SK-N-SH (cell line): ENCODE data around the gene CDH13. TPM values are rescaled to one million over a fixed set of nuclear protein-coding genes. Genes with fewer than 3 reads are reported as not detected.

Source experiments
- CTCF ChIA-PET: fragments of 300-600, 350-600 bp; formaldehyde crosslinking; extraction: SDS; loops from one replicate; lab custom pipeline; 2021; lab: Yijun Ruan, JAX
- POLR2A ChIA-PET: fragments of 350-600 bp; sonication (Branson Sonifier 250); formaldehyde crosslinking; extraction: SDS; loops from one replicate; lab custom pipeline; 2020; ENCODE audit warnings: antibody characterized with exemption, inconsistent platforms; lab: Yijun Ruan, JAX
- DNase-seq: peaks from one replicate; pipeline ENCODE4 v3.0.0; 2012
- H2AFZ ChIP-seq: fragments of 200-600 bp; sonication (generic); 2 replicates; pipeline ENCODE4 v1.8.1; 2016; ENCODE audit warnings: antibody characterized with exemption, mild to moderate bottlenecking, low read depth
- H3F3A ChIP-seq: fragments of 200-600 bp; sonication (generic); replicated peaks from 2 replicates; pipeline ENCODE3; 2016; ENCODE audit warnings: antibody characterized with exemption, mild to moderate bottlenecking; ENCODE audit not compliant: insufficient read depth
- H3K27ac ChIP-seq, 2 experiments: fragments of 200-500 bp in 1 of 2; fragments of 200-600 bp in 1 of 2; sonication (Bioruptor generic) in 1 of 2; sonication (generic), shearing (Covaris generic) in 1 of 2; 2 replicates each; pipeline versions ENCODE4 v1.5.1 to v1.6.1; 2014 to 2016; ENCODE audit warnings: low read depth in 2 of 2, inconsistent platforms in 1 of 2, low read length in 1 of 2, mild to moderate bottlenecking in 1 of 2, mixed read lengths in 1 of 2
- H3K27me3 ChIP-seq: fragments of 200-600 bp; sonication (generic), shearing (Covaris generic); 2 replicates; pipeline ENCODE4 v1.6.1; 2016; ENCODE audit warnings: mixed run types; ENCODE audit not compliant: insufficient read depth
- H3K36me3 ChIP-seq, 2 experiments: fragments of 200-500 bp in 1 of 2; fragments of 200-600 bp in 1 of 2; sonication (Bioruptor generic) in 1 of 2; sonication (generic) in 1 of 2; replicated peaks in 1 of 2; 2 replicates each; pipeline versions ENCODE3 to v1.5.1; 2014 to 2016; ENCODE audit warnings: low read length in 1 of 2, mild to moderate bottlenecking in 1 of 2; ENCODE audit not compliant: insufficient read depth in 2 of 2, control insufficient read depth in 1 of 2
- H3K4me1 ChIP-seq, 2 experiments: fragments of 200-500 bp in 1 of 2; fragments of 200-600 bp in 1 of 2; sonication (Bioruptor generic) in 1 of 2; sonication (generic), shearing (Covaris generic) in 1 of 2; 2 replicates each; pipeline versions ENCODE4 v1.5.1 to v1.6.1; 2014 to 2016; ENCODE audit warnings: low read depth in 1 of 2, low read length in 1 of 2, mixed run types in 1 of 2; ENCODE audit not compliant: insufficient read depth in 2 of 2, control insufficient read depth in 1 of 2
- H3K4me2 ChIP-seq: fragments of 200-600 bp; sonication (generic), shearing (Covaris generic); 2 replicates; pipeline ENCODE4 v1.6.1; 2017; ENCODE audit warnings: mixed run types
- H3K4me3 ChIP-seq, 2 experiments: fragments of 200-500 bp in 1 of 2; fragments of 200-600 bp in 1 of 2; sonication (Bioruptor generic) in 1 of 2; sonication (generic), shearing (Covaris generic) in 1 of 2; 2 replicates each; pipeline versions ENCODE4 v1.5.1 to v1.8.1; 2014 to 2016; ENCODE audit warnings: low read depth in 2 of 2, inconsistent platforms in 1 of 2, low read length in 1 of 2, mild to moderate bottlenecking in 1 of 2, mixed read lengths in 1 of 2, moderate library complexity in 1 of 2
- H3K79me2 ChIP-seq: fragments of 200-600 bp; sonication (generic); 2 replicates; pipeline ENCODE4 v1.8.1; 2017; ENCODE audit warnings: mild to moderate bottlenecking; ENCODE audit not compliant: insufficient read depth
- H3K9ac ChIP-seq: fragments of 200-600 bp; sonication (generic); 2 replicates; pipeline ENCODE4 v1.6.1; 2017; ENCODE audit warnings: mixed run types
- H3K9me2 ChIP-seq: fragments of 200-600 bp; sonication (generic); 2 replicates; pipeline ENCODE4 v1.6.1; 2017; ENCODE audit warnings: mixed run types
- H3K9me3 ChIP-seq: fragments of 200-600 bp; sonication (generic); 2 replicates; pipeline ENCODE4 v1.6.1; 2017; ENCODE audit warnings: mixed run types, mild to moderate bottlenecking, moderate library complexity
- H4K20me1 ChIP-seq: fragments of 200-600 bp; sonication (generic); 2 replicates; pipeline ENCODE4 v1.6.1; 2017; ENCODE audit warnings: mild to moderate bottlenecking, mixed run types; ENCODE audit not compliant: insufficient read depth
- CHD2 ChIP-seq: fragments of 150-350 bp; IDR thresholded peaks from 2 replicates; pipeline ENCODE4 v1.6.1; 2018; ENCODE audit warnings: low read length; ENCODE audit not compliant: partially characterized antibody
- EP300 ChIP-seq, 2 experiments: IDR thresholded peaks; 2 replicates each; pipeline versions ENCODE4 v1.4.0 to v1.6.1; 2012; ENCODE audit warnings: borderline replicate concordance in 1 of 2, low read depth in 1 of 2, low read length in 1 of 2
- EZH2phosphoT487 ChIP-seq: fragments of 200-600 bp; sonication (generic); IDR thresholded peaks from 2 replicates; pipeline ENCODE4 v1.6.1; 2017; ENCODE audit warnings: low read depth, mixed run types, mild to moderate bottlenecking, antibody characterized with exemption, moderate library complexity, borderline replicate concordance
- FOSL2 ChIP-seq: IDR thresholded peaks from 2 replicates; pipeline ENCODE4 v1.4.0; 2012; ENCODE audit warnings: low read depth, mild to moderate bottlenecking, moderate library complexity, borderline replicate concordance
- FOXJ3 ChIP-seq: sonication (generic); formaldehyde crosslinking; IDR thresholded peaks from 2 replicates; pipeline ENCODE4 v1.5.1; 2020; ENCODE audit warnings: mild to moderate bottlenecking, missing genetic modification reagents
- POLR2AphosphoS5 ChIP-seq: IDR thresholded peaks from 2 replicates; pipeline ENCODE4 v1.6.1; 2012; ENCODE audit warnings: low read depth, low read length
- RCOR1 ChIP-seq: fragments of 150-350 bp; IDR thresholded peaks from 2 replicates; pipeline ENCODE4 v1.6.1; 2017; ENCODE audit warnings: antibody characterized with exemption, low read length
- RXRA ChIP-seq: IDR thresholded peaks from 2 replicates; pipeline ENCODE4 v1.4.0; 2012; ENCODE audit warnings: low read depth, mild to moderate bottlenecking, borderline replicate concordance
- SMC3 ChIP-seq: IDR thresholded peaks from 2 replicates; pipeline ENCODE4 v1.6.1; 2012; ENCODE audit warnings: low read depth, low read length, improper control_type of control experiment
- TAF1 ChIP-seq: IDR thresholded peaks from 2 replicates; pipeline ENCODE4 v1.6.1; 2012; ENCODE audit warnings: low read depth, mild to moderate bottlenecking, low read length, moderate library complexity, borderline replicate concordance
- TEAD4 ChIP-seq: IDR thresholded peaks from 2 replicates; pipeline ENCODE4 v1.4.0; 2012; ENCODE audit warnings: mild to moderate bottlenecking, borderline replicate concordance; ENCODE audit not compliant: insufficient read depth
- WGBS: methylation state at CpG from one replicate; pipeline ENCODE4 v1.1.6; 2017; ENCODE audit warnings: low lambda C conversion rate; 5-methylcytosine and 5-hydroxymethylcytosine counted together
- polyA plus RNA-seq, 3 experiments: library from polyadenylated mRNA; depleted of rRNA; stranded (reverse); fragments of >200 nt; gene quantifications; 2 replicates each; pipeline ENCODE4 v1.2.3, GENCODE V29; 2012
- TF ChIP-seq, protein P1 (sequence below): IDR thresholded peaks from 2 replicates; pipeline ENCODE4 v1.4.0; 2012; ENCODE audit warnings: low read depth
- TF ChIP-seq, protein P2 (sequence below): fragments of 150-350 bp; IDR thresholded peaks from 2 replicates; pipeline ENCODE4 v1.6.1; 2016; ENCODE audit warnings: mild to moderate bottlenecking, low read depth, low read length
- TF ChIP-seq, protein P3 (sequence below): fragments of 150-350 bp; IDR thresholded peaks from 2 replicates; pipeline ENCODE4 v1.6.1; 2017; ENCODE audit warnings: antibody characterized with exemption, low read length, low read depth, borderline replicate concordance
- TF ChIP-seq, protein P4 (sequence below): fragments of 200-600 bp; sonication (generic); IDR thresholded peaks from 2 replicates; pipeline ENCODE4 v1.6.1; 2017; ENCODE audit warnings: antibody characterized with exemption, mild to moderate bottlenecking, moderate library complexity
- TF ChIP-seq, protein P5 (sequence below): IDR thresholded peaks from 2 replicates; pipeline ENCODE4; 2012

Gene CDH13
- polyA plus RNA-seq, 1 of the 3 experiments (the other 2 are of a cell fraction): 93.0 TPM

DNA sequence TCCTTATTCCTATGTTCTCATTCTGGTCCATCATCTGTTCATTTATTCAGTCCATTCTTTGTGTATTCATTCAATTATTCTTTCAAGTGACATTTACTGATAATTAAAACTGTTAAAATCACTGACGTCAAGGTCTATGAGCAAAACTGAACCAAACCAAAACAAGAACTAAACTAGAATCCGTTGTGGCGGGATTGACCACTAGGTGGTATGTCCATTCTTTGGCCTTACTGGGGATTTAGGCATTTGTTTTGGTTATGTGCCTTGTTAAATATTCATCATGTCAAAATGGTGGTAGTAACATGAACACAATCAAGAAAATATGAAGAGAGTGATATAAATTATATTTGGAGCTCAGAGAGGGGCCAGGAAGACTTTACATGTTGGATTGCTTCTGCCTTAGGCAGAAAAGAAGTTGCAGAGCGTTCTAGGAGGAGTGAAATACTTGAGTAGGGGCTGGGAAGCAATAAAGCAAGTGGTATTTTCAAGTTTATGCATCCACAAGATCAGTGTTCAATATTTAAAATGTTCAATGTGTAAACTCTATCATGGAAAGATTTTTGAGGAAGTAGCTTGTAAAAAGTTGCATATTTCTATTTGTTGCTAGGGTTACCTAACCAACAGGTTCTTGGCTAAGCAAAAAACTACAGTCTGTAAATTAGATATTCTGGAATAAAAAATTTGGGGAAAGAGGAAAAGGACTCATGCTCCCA is 129.0 kb downstream of the CDH13 start:
- Histone ChIP-seq H3K27me3 (no peaks in the 10 kb centered on the region), H2AFZ (no peak overlapping the region), H3K79me2 (peaks cover 8% of the 10 kb centered on the region), H3K4me2 (0 out of 2 replicates have a peak overlapping the region, but pooled peaks have one; percentile 48), H3K4me1 (peaks cover 0 to 7% of the 10 kb centered on the region in 2 experiments; a peak in 1 of 4 replicates)
- WGBS: 54% methylated on average over 4 of the region's 4 CpGs
- TF ChIP-seq, protein P1, sequence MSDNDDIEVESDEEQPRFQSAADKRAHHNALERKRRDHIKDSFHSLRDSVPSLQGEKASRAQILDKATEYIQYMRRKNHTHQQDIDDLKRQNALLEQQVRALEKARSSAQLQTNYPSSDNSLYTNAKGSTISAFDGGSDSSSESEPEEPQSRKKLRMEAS: no peak
- TF ChIP-seq, protein P2, sequence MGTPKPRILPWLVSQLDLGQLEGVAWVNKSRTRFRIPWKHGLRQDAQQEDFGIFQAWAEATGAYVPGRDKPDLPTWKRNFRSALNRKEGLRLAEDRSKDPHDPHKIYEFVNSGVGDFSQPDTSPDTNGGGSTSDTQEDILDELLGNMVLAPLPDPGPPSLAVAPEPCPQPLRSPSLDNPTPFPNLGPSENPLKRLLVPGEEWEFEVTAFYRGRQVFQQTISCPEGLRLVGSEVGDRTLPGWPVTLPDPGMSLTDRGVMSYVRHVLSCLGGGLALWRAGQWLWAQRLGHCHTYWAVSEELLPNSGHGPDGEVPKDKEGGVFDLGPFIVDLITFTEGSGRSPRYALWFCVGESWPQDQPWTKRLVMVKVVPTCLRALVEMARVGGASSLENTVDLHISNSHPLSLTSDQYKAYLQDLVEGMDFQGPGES: no peak
- TF ChIP-seq POLR2AphosphoS5 (no peak), RCOR1 (no peak), SMC3 (peak; percentile 6; the same call in 1 of the 2 replicates), EZH2phosphoT487 (no peak), FOSL2 (no peak), RXRA (no peak), TAF1 (no peak), TEAD4 (no peak), CHD2 (no peak), EP300 (IDR thresholded peaks at IDR 0.05; ENCODE audit: borderline replicate concordance in 1 of 2, low read depth in 1 of 2, low read length in 1 of 2) (0 out of 4 replicates have a peak, but pooled peaks of 1 of the 2 experiments have one; percentile 19), FOXJ3 (no peak)
- TF ChIP-seq, protein P3, sequence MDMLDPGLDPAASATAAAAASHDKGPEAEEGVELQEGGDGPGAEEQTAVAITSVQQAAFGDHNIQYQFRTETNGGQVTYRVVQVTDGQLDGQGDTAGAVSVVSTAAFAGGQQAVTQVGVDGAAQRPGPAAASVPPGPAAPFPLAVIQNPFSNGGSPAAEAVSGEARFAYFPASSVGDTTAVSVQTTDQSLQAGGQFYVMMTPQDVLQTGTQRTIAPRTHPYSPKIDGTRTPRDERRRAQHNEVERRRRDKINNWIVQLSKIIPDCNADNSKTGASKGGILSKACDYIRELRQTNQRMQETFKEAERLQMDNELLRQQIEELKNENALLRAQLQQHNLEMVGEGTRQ: no peak
- TF ChIP-seq, protein P4, sequence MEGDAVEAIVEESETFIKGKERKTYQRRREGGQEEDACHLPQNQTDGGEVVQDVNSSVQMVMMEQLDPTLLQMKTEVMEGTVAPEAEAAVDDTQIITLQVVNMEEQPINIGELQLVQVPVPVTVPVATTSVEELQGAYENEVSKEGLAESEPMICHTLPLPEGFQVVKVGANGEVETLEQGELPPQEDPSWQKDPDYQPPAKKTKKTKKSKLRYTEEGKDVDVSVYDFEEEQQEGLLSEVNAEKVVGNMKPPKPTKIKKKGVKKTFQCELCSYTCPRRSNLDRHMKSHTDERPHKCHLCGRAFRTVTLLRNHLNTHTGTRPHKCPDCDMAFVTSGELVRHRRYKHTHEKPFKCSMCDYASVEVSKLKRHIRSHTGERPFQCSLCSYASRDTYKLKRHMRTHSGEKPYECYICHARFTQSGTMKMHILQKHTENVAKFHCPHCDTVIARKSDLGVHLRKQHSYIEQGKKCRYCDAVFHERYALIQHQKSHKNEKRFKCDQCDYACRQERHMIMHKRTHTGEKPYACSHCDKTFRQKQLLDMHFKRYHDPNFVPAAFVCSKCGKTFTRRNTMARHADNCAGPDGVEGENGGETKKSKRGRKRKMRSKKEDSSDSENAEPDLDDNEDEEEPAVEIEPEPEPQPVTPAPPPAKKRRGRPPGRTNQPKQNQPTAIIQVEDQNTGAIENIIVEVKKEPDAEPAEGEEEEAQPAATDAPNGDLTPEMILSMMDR: peak; percentile 50
- TF ChIP-seq, protein P5, sequence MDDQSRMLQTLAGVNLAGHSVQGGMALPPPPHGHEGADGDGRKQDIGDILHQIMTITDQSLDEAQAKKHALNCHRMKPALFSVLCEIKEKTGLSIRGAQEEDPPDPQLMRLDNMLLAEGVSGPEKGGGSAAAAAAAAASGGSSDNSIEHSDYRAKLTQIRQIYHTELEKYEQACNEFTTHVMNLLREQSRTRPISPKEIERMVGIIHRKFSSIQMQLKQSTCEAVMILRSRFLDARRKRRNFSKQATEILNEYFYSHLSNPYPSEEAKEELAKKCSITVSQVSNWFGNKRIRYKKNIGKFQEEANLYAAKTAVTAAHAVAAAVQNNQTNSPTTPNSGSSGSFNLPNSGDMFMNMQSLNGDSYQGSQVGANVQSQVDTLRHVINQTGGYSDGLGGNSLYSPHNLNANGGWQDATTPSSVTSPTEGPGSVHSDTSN: no peak
- TF ChIP-seq, all 33 proteins: peak for 3
- Histone ChIP-seq H3K9me2 (no peaks in the 10 kb centered on the region), H3K36me3 (no peaks in the 10 kb centered on the region), H3F3A (peaks cover 21% of the 10 kb centered on the region), H4K20me1 (no peaks in the 10 kb centered on the region), H3K4me3 (no peak overlapping the region), H3K9me3 (no peaks in the 10 kb centered on the region), H3K9ac (peak overlapping the region; percentile 7; the same call in 1 of the 2 replicates), H3K27ac (peak overlapping the region in 1 of 2 experiments; percentile 84; a peak in 2 of 4 replicates)
- DNase-seq: no peak
- POLR2A ChIA-PET: no interaction called here
- CTCF ChIA-PET: interaction anchor here (0.6 to 1.0 kb wide), 2 partner anchors 9 to 45 kb away, joined by 3 read pairs; no protein-coding TSS in a partner anchor
